GM21723 (cell line): Measurements from ENCODE around the gene CDK4.

Experiments
- ATAC-seq: cut with Tn5 transposase; IDR thresholded peaks from one replicate; pipeline ENCODE4 v1.9.1; 2021; ENCODE audit warnings: mild to moderate bottlenecking, moderate library complexity; ENCODE audit not compliant: unreplicated experiment

Gene CDK4

GRCh38 chr12:57758552-57759359, 6.6 kb upstream of the CDK4 start:
- no peak for ATAC-seq

GRCh38 chr12:57757771-57758170, 5.7 kb upstream of the CDK4 start:
- no peak for ATAC-seq

- ATAC-seq = peak; percentile 32
These were observed 4.6 kb upstream of the CDK4 start for GRCh38 chr12:57756406-57757341.

GRCh38 chr12:57755454-57756372, 3.6 kb upstream of the CDK4 start:
- no peak for ATAC-seq

- ATAC-seq = no peak
These were observed 3.0 kb upstream of the CDK4 start for GRCh38 chr12:57755194-57755453.

GRCh38 chr12:57754411-57755193, 2.5 kb upstream of the CDK4 start, which contains the start of gene MARCHF9:
Gene MARCHF9, plus strand, starts transcription at chr12:57755103. Its CDS starts 426 bp downstream, at chr12:57755529.
- ATAC-seq = peak; percentile 45

- no peak for ATAC-seq
These were observed 1.7 kb upstream of the CDK4 start for GRCh38 chr12:57753756-57754337.

- ATAC-seq = no peak
These were observed 524 bp upstream of the CDK4 start for GRCh38 chr12:57752668-57753000.

GRCh38 chr12:57751432-57751787, 700 bp downstream of the CDK4 start:
- ATAC-seq = no peak

- ATAC-seq = no peak
These were observed 1.3 kb downstream of the CDK4 start for GRCh38 chr12:57750561-57751431.

- no peak for ATAC-seq
These were observed 3.0 kb downstream of the CDK4 start for GRCh38 chr12:57749061-57749460.

GRCh38 chr12:57746025-57746424, 6.1 kb downstream of the CDK4 start:
- no peak for ATAC-seq

- ATAC-seq = no peak
These were observed 6.6 kb downstream of the CDK4 start for GRCh38 chr12:57745485-57745881.

- peak; percentile 83 for ATAC-seq
These were observed 7.2 kb downstream of the CDK4 start, which contains the start of gene TSPAN31 for GRCh38 chr12:57744777-57745484. Gene TSPAN31, plus strand, starts transcription at chr12:57745039. Its CDS starts 116 bp downstream, at chr12:57745155.

GRCh38 chr12:57744194-57744776, 7.8 kb downstream of the CDK4 start:
- ATAC-seq = peak; percentile 40

GRCh38 chr12:57743769-57744168, 8.3 kb downstream of the CDK4 start:
- no peak for ATAC-seq

GRCh38 chr12:57741844-57742738, 10.0 kb downstream of the CDK4 start:
- ATAC-seq = peak; percentile 66
